ENCODE measurements around the gene ZNF326.

GRCh38 chr1:89989099-89989498 lies 5.8 kb upstream of the ZNF326 start:
- TF ChIP-seq POLR2A (IDR thresholded peaks at IDR 0.05; ENCODE audit: low read length) (no peak), GATA1 (IDR thresholded peaks at IDR 0.05; ENCODE audit: low read depth, low read length) (no peak)
